HepG2 (cell line): ENCODE data around the gene KANSL1. TPM values are rescaled to one million over a fixed set of nuclear protein-coding genes. Genes with fewer than 3 reads are reported as not detected.

Experiments used
- ATF7 ChIP-seq, 2 experiments: fragments of 450-650 bp in 1 of 2; sonication (generic) in 1 of 2; formaldehyde crosslinking in 1 of 2; IDR thresholded peaks; 2 replicates each; pipeline versions ENCODE4 v1.4.0 to v1.6.1; 2016 to 2020; ENCODE audit warnings: antibody characterized with exemption in 1 of 2, mild to moderate bottlenecking in 1 of 2, missing genetic modification reagents in 1 of 2
- E2F1 ChIP-seq: sonication (generic); formaldehyde crosslinking; IDR thresholded peaks from 2 replicates; pipeline ENCODE4 v1.5.0; 2020; ENCODE audit warnings: missing genetic modification reagents
- HINFP ChIP-seq: sonication (generic); formaldehyde crosslinking; IDR thresholded peaks from 2 replicates; pipeline ENCODE4 v1.4.0; 2020; ENCODE audit warnings: low read depth, mild to moderate bottlenecking, missing genetic modification reagents
- HMGXB3 ChIP-seq: sonication (generic); formaldehyde crosslinking; IDR thresholded peaks from 2 replicates; pipeline ENCODE4 v1.4.0; 2020; ENCODE audit warnings: missing genetic modification reagents, borderline replicate concordance
- KMT2B ChIP-seq: IDR thresholded peaks from 2 replicates; pipeline ENCODE4 v1.6.1; 2016; ENCODE audit warnings: missing genetic modification reagents, missing compliant biosample characterization
- LBX2 ChIP-seq: sonication (generic); formaldehyde crosslinking; IDR thresholded peaks from 2 replicates; pipeline ENCODE4 v1.5.0; 2020; ENCODE audit warnings: missing genetic modification reagents, mild to moderate bottlenecking, borderline replicate concordance
- PAX8 ChIP-seq: sonication (generic); formaldehyde crosslinking; IDR thresholded peaks from 2 replicates; pipeline ENCODE4 v1.8.0; 2022; ENCODE audit warnings: mild to moderate bottlenecking, missing genetic modification reagents, borderline replicate concordance
- SOX13 ChIP-seq, 3 experiments: fragments of 450-650 bp in 1 of 3; sonication (generic) in 1 of 3; formaldehyde crosslinking in 1 of 3; IDR thresholded peaks in 2 of 3; conservative IDR thresholded peaks in 1 of 3; 2 replicates each; pipeline versions ENCODE4 v1.5.0 to v1.6.1; 2016 to 2020; ENCODE audit warnings: antibody characterized with exemption in 1 of 3, mild to moderate bottlenecking in 1 of 3, missing compliant biosample characterization in 1 of 3, missing genetic modification reagents in 1 of 3, moderate library complexity in 1 of 3
- TARDBP ChIP-seq: sonication (generic); formaldehyde crosslinking; IDR thresholded peaks from 2 replicates; pipeline ENCODE4 v1.8.0; 2022; ENCODE audit warnings: mild to moderate bottlenecking, missing genetic modification reagents
- TMF1 ChIP-seq: sonication (generic); formaldehyde crosslinking; IDR thresholded peaks from 2 replicates; pipeline ENCODE4 v1.8.1; 2022; ENCODE audit warnings: low read depth, missing genetic modification reagents
- ZKSCAN1 ChIP-seq: fragments of 150-350 bp; IDR thresholded peaks from 2 replicates; pipeline ENCODE4 v1.6.1; 2014; ENCODE audit warnings: low read length
- ZNF235 ChIP-seq: sonication (generic); formaldehyde crosslinking; IDR thresholded peaks from 2 replicates; pipeline ENCODE4 v1.8.1; 2023; ENCODE audit warnings: mild to moderate bottlenecking, missing genetic modification reagents, borderline replicate concordance
- ZNF563 ChIP-seq: sonication (generic); formaldehyde crosslinking; IDR thresholded peaks from 2 replicates; pipeline ENCODE4 v1.8.0; 2022; ENCODE audit warnings: mild to moderate bottlenecking, moderate library complexity, missing genetic modification reagents
- ZNF619 ChIP-seq: sonication (generic); formaldehyde crosslinking; IDR thresholded peaks from 2 replicates; pipeline ENCODE4 v1.4.0; 2020; ENCODE audit warnings: mild to moderate bottlenecking, missing genetic modification reagents
- ZNF704 ChIP-seq: sonication (generic); formaldehyde crosslinking; IDR thresholded peaks from 2 replicates; pipeline ENCODE4 v1.8.1; 2023; ENCODE audit warnings: mild to moderate bottlenecking, inconsistent platforms, moderate library complexity, missing genetic modification reagents, borderline replicate concordance
- ZNF878 ChIP-seq: sonication (generic); formaldehyde crosslinking; IDR thresholded peaks from 2 replicates; pipeline ENCODE4 v1.8.1; 2023; ENCODE audit warnings: mild to moderate bottlenecking, missing genetic modification reagents, moderate library complexity
- polyA plus RNA-seq, 8 experiments: library from polyadenylated mRNA; depleted of rRNA in 3 of 8; stranded (reverse) in 7 of 8; unstranded in 1 of 8; fragments of >200 nt; fragmentation: Illumina TruSeq in 4 of 8; extraction: Trizol in 4 of 8; gene quantifications; 2 replicates each; pipeline versions ENCODE4 v1.2.1 to v1.2.3, GENCODE V29; 2011 to 2016; ENCODE audit warnings: low read depth in 4 of 8, missing spikeins in 1 of 8, mixed read lengths in 1 of 8; ENCODE audit not compliant: insufficient read depth in 1 of 8
- total RNA-seq, 5 experiments: library from RNA; depleted of rRNA; stranded (reverse); fragments of >200 nt; fragmentation: Illumina TruSeq; extraction: Trizol; gene quantifications; 2 replicates each; pipeline ENCODE4 v1.2.3, GENCODE V29; 2016; ENCODE audit warnings: low read depth in 1 of 5
- TF ChIP-seq, protein P1 (sequence below): sonication (generic); formaldehyde crosslinking; IDR thresholded peaks from 2 replicates; pipeline ENCODE4 v1.8.0; 2022; ENCODE audit warnings: mild to moderate bottlenecking, missing genetic modification reagents

The KANSL1 gene
- total and polyA plus RNA-seq, 2 of the 13 experiments (the other 11 are each of a cell fraction or from before 2014, with no cell fraction given), result 24.0 to 59.6 TPM

GRCh38 chr17:46012506-46013079, 180.6 kb downstream of the KANSL1 start (continued):
- TF ChIP-seq HMGXB3, result no peak
- no peak for TF ChIP-seq ATF7 (IDR thresholded peaks at IDR 0.05)
- TF ChIP-seq ATF7 (CRISPR knock-in tag; IDR thresholded peaks at IDR 0.05), result no peak
- TF ChIP-seq TARDBP, result no peak
- no peak for TF ChIP-seq HINFP
- 0 out of 2 replicates have a peak, but pooled peaks have one; percentile 10 for TF ChIP-seq ZNF563 (CRISPR knock-in tag)
- no peak for TF ChIP-seq ZNF704 (CRISPR knock-in tag)
- no peak for TF ChIP-seq E2F1
- 0 out of 2 replicates have a peak, but pooled peaks have one; percentile 56 for TF ChIP-seq TMF1 (CRISPR knock-in tag)
- TF ChIP-seq ZNF619, result 0 out of 2 replicates have a peak, but pooled peaks have one; percentile 19
- no peak for TF ChIP-seq SOX13 (IDR thresholded peaks at IDR 0.05)
- TF ChIP-seq SOX13 (CRISPR knock-in tag; conservative IDR thresholded peaks at IDR 0.05 in 1 of 2, IDR thresholded peaks at IDR 0.05 in 1 of 2), result no peak
- 0 out of 2 replicates have a peak, but pooled peaks have one; percentile 21 for TF ChIP-seq LBX2 (CRISPR knock-in tag)
- no peak for TF ChIP-seq ZNF878 (CRISPR knock-in tag)
- no peak for TF ChIP-seq ZKSCAN1
- TF ChIP-seq, protein P1, sequence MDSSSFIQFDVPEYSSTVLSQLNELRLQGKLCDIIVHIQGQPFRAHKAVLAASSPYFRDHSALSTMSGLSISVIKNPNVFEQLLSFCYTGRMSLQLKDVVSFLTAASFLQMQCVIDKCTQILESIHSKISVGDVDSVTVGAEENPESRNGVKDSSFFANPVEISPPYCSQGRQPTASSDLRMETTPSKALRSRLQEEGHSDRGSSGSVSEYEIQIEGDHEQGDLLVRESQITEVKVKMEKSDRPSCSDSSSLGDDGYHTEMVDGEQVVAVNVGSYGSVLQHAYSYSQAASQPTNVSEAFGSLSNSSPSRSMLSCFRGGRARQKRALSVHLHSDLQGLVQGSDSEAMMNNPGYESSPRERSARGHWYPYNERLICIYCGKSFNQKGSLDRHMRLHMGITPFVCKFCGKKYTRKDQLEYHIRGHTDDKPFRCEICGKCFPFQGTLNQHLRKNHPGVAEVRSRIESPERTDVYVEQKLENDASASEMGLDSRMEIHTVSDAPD, result no peak
- TF ChIP-seq ZNF235, result 0 out of 2 replicates have a peak, but pooled peaks have one; percentile 77
- TF ChIP-seq PAX8, result 0 out of 2 replicates have a peak, but pooled peaks have one; percentile 52
- no peak for TF ChIP-seq KMT2B (CRISPR knock-in tag)
